OCI-LY7 (cell line): ENCODE measurements around the gene DISC1.

Experiments used
- EZH2phosphoT487 ChIP-seq: fragments of 200-600 bp; sonication (generic); IDR thresholded peaks from 2 replicates; pipeline ENCODE4 v1.6.1; 2018; ENCODE audit warnings: low read depth, borderline replicate concordance, mild to moderate bottlenecking, mixed run types, antibody characterized with exemption, low read length, moderate library complexity, mixed read lengths
- TF ChIP-seq, protein P1 (sequence below): fragments of 200-600 bp; sonication (generic); conservative IDR thresholded peaks from 2 replicates; pipeline ENCODE4 v1.5.1; 2014; ENCODE audit warnings: mild to moderate bottlenecking, antibody characterized with exemption, low read length, moderate library complexity, mixed read lengths

DNA sequence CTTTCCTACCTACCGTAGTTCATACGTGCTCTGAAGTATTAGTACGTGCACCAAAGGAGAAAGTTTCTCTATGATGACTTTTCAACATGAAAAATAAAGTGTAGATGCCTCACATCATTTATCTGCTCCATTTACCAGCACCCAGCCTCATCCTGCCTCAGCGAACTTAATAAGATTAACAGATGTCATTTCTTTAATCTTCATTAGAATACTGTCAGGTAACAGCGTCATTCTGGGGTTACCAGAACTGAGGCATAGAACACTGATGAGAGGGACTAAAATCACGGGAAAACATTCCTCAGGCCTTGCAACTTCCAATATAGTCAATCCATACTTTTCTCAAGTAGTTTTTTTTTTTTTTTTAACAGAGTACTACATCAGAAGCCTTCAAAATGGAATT, 43.2 kb upstream of the DISC1 start:
- TF ChIP-seq, protein P1, sequence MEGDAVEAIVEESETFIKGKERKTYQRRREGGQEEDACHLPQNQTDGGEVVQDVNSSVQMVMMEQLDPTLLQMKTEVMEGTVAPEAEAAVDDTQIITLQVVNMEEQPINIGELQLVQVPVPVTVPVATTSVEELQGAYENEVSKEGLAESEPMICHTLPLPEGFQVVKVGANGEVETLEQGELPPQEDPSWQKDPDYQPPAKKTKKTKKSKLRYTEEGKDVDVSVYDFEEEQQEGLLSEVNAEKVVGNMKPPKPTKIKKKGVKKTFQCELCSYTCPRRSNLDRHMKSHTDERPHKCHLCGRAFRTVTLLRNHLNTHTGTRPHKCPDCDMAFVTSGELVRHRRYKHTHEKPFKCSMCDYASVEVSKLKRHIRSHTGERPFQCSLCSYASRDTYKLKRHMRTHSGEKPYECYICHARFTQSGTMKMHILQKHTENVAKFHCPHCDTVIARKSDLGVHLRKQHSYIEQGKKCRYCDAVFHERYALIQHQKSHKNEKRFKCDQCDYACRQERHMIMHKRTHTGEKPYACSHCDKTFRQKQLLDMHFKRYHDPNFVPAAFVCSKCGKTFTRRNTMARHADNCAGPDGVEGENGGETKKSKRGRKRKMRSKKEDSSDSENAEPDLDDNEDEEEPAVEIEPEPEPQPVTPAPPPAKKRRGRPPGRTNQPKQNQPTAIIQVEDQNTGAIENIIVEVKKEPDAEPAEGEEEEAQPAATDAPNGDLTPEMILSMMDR, result no peak
- TF ChIP-seq EZH2phosphoT487, result no peak
